ENCODE results near the gene UTS2R.

- TF ChIP-seq SMC3 (IDR thresholded peaks at IDR 0.05; ENCODE audit: low read depth, low read length) (no peak), USF1 (IDR thresholded peaks at IDR 0.05; ENCODE audit: borderline replicate concordance, low read depth) (no peak), CTCF (IDR thresholded peaks at IDR 0.05) (no peak), TAF1 (IDR thresholded peaks at IDR 0.05; ENCODE audit: borderline replicate concordance, low read depth, low read length) (no peak), RXRA (IDR thresholded peaks at IDR 0.05; ENCODE audit: borderline replicate concordance, low read depth) (no peak), USF2 (IDR thresholded peaks at IDR 0.05; ENCODE audit: borderline replicate concordance, low read depth, low read length) (no peak), POLR2AphosphoS5 (IDR thresholded peaks at IDR 0.05; ENCODE audit: low read depth, low read length) (no peak), CHD2 (IDR thresholded peaks at IDR 0.05; ENCODE audit: low read length, partially characterized antibody) (no peak), JUND (IDR thresholded peaks at IDR 0.05) (no peak)
Observed at GRCh38 chr17:82392209-82392920, 20.8 kb downstream of the UTS2R start.
